ENCODE data around the gene KRT77.
"Not testable (repeated sequence)": the region's sequence is repeated elsewhere in the genome, so short reads cannot be mapped to it uniquely, and the experiment has no call there.

The KRT77 gene

GRCh38 chr12:52703424-52703823, at the start of gene KRT77:
KRT77 (minus strand) TSS chr12:52703524; CDS start chr12:52703434, 90 bp downstream.
- no peak for DNase-seq (ENCODE audit: low read depth)

GRCh38 chr12:52752516-52752915, 49.2 kb upstream of the KRT77 start:
- no peak for DNase-seq (ENCODE audit: low read depth)

- DNase-seq (ENCODE audit: low read depth), result no peak
Observed at GRCh38 chr12:52751795-52752194, 48.5 kb upstream of the KRT77 start.

GRCh38 chr12:52750532-52750931, 47.2 kb upstream of the KRT77 start:
- not testable (repeated sequence) for DNase-seq (ENCODE audit: low read depth)

GRCh38 chr12:52749827-52750226, 46.5 kb upstream of the KRT77 start:
- DNase-seq (ENCODE audit: low read depth), result no peak

- no peak for DNase-seq (ENCODE audit: low read depth)
Observed at GRCh38 chr12:52748578-52748977, 45.3 kb upstream of the KRT77 start.

- DNase-seq (ENCODE audit: low read depth), result no peak
Observed at GRCh38 chr12:52745554-52745953, 42.2 kb upstream of the KRT77 start.

GRCh38 chr12:52744493-52745156, 41.3 kb upstream of the KRT77 start:
- no peak for DNase-seq (ENCODE audit: low read depth)

GRCh38 chr12:52742822-52743457, 39.6 kb upstream of the KRT77 start:
- DNase-seq (ENCODE audit: low read depth), result no peak

- no peak for DNase-seq (ENCODE audit: low read depth)
Observed at GRCh38 chr12:52742196-52742580, 38.9 kb upstream of the KRT77 start.

- DNase-seq (ENCODE audit: low read depth), result peak; percentile 67
Observed at GRCh38 chr12:52741375-52742195, 38.3 kb upstream of the KRT77 start.

GRCh38 chr12:52740584-52740983, 37.3 kb upstream of the KRT77 start:
- no peak for DNase-seq (ENCODE audit: low read depth)

GRCh38 chr12:52739963-52740362, 36.6 kb upstream of the KRT77 start:
- DNase-seq (ENCODE audit: low read depth), result no peak

- DNase-seq (ENCODE audit: low read depth), result no peak
Observed at GRCh38 chr12:52735816-52736632, 32.7 kb upstream of the KRT77 start.

- DNase-seq (ENCODE audit: low read depth), result no peak
Observed at GRCh38 chr12:52735106-52735505, 31.8 kb upstream of the KRT77 start.

- DNase-seq (ENCODE audit: low read depth), result no peak
Observed at GRCh38 chr12:52730793-52731192, 27.5 kb upstream of the KRT77 start.

GRCh38 chr12:52730383-52730782, 27.1 kb upstream of the KRT77 start:
- DNase-seq (ENCODE audit: low read depth), result no peak

- DNase-seq (ENCODE audit: low read depth), result no peak
Observed at GRCh38 chr12:52729147-52729546, 25.8 kb upstream of the KRT77 start.

- DNase-seq (ENCODE audit: low read depth), result no peak
Observed at GRCh38 chr12:52728374-52728773, 25.1 kb upstream of the KRT77 start.

- DNase-seq (ENCODE audit: low read depth), result no peak
Observed at GRCh38 chr12:52727037-52727436, 23.7 kb upstream of the KRT77 start.

- no peak for DNase-seq (ENCODE audit: low read depth)
Observed at GRCh38 chr12:52726451-52726850, 23.1 kb upstream of the KRT77 start.

- no peak for DNase-seq (ENCODE audit: low read depth)
Observed at GRCh38 chr12:52724384-52724783, 21.1 kb upstream of the KRT77 start.
